ENCODE measurements around the gene KLHL3. TPM values are rescaled to one million over a fixed set of nuclear protein-coding genes. Genes with fewer than 3 reads are reported as not detected.

KLHL3 gene
- total RNA-seq, 3 donors from 2014 or later = 4.2 to 6.7 (median 5.4) TPM

GRCh38 chr5:137656558-137656957 is 79.3 kb downstream of the KLHL3 start:
- H3K9me3 ChIP-seq = no peaks in the 10 kb centered on the region
- ATAC-seq (no peak), DNase-seq (no peak)
- no peaks in the 10 kb centered on the region for H3K36me3 ChIP-seq (ENCODE audit: low read depth)
- no peak overlapping the region for H3K4me3 ChIP-seq
- TF ChIP-seq CTCF (IDR thresholded peaks at IDR 0.05) = no peak
- H3K4me1 ChIP-seq (ENCODE audit: low read depth) = no peaks in the 10 kb centered on the region
- intact Hi-C loops (cut with DNase I, micrococcal nuclease) = loop anchor here in 1 of 2 donors (10.0 kb wide), 1 partner anchor 78 kb away; the partner anchor contains the start of gene KLHL3

- ATAC-seq = no peak
- intact Hi-C loops (cut with DNase I, micrococcal nuclease) = loop anchor here in 1 of 2 donors (10.0 kb wide), 1 partner anchor 84 kb away; the partner anchor contains the start of gene KLHL3
- Histone ChIP-seq H3K4me3 (no peak overlapping the region), H3K36me3 (ENCODE audit: low read depth) (no peaks in the 10 kb centered on the region), H3K9me3 (no peaks in the 10 kb centered on the region), H3K4me1 (ENCODE audit: low read depth) (no peaks in the 10 kb centered on the region)
- no peak for TF ChIP-seq CTCF (IDR thresholded peaks at IDR 0.05)
- no peak for DNase-seq
These were observed 84.9 kb downstream of the KLHL3 start for GRCh38 chr5:137651022-137651421.

- Histone ChIP-seq H3K36me3 (ENCODE audit: low read depth) (no peaks in the 10 kb centered on the region), H3K4me3 (no peak overlapping the region), H3K4me1 (ENCODE audit: low read depth) (no peaks in the 10 kb centered on the region), H3K9me3 (no peaks in the 10 kb centered on the region)
- TF ChIP-seq CTCF (IDR thresholded peaks at IDR 0.05) = no peak
- no peak for ATAC-seq
- peak in 1 of 3 donors; percentile 11 for DNase-seq
- intact Hi-C loops (cut with DNase I, micrococcal nuclease) = no loop called here
These were observed 86.5 kb downstream of the KLHL3 start for GRCh38 chr5:137649228-137649935.

DNA sequence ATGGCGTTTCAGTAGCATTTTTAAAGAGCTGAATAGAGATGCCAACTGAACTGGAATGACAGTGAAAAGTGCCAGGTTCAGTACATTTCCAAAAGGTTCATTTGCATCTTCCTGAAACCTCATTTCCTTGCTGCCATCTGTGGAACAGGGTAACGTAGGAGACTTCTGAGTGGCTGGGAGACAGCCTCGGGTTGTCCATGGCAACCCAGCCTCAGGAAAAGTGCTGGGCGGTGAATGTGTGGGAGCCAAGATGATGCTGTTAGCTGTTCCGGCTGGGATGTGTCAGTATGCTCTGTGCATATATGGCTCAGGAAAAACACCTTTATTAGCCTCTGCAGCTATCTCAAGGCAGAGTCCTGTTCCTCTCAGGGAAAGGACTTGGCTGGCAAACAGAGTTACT is 87.5 kb downstream of the KLHL3 start:
- H3K36me3 ChIP-seq (ENCODE audit: low read depth) = no peaks in the 10 kb centered on the region
- TF ChIP-seq CTCF (IDR thresholded peaks at IDR 0.05) = no peak
- no peak overlapping the region for H3K4me3 ChIP-seq
- H3K4me1 ChIP-seq (ENCODE audit: low read depth) = no peaks in the 10 kb centered on the region
- intact Hi-C loops (cut with DNase I, micrococcal nuclease) = no loop called here
- no peaks in the 10 kb centered on the region for H3K9me3 ChIP-seq
- DNase-seq (no peak), ATAC-seq (no peak)

DNA sequence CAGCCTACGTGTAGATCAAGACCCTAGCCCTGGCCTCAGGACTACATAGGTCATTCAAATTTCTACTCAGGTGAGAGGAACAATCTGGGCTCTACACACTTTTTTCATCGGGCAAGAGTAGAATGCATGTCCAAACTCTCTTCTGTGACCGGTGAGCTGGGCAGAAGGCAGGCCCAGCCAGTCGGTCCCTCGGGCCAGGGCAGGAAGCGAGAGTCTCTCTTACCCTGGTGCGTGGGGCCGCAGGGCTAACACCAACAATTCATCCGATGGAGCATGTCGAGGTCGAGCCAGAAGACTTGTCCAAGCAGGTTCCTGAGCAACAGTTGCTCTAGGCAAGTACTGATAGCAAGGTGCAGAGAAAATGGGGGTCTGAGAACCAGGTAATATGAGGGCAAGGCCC is 88.5 kb downstream of the KLHL3 start:
- Histone ChIP-seq H3K9me3 (no peaks in the 10 kb centered on the region), H3K36me3 (ENCODE audit: low read depth) (no peaks in the 10 kb centered on the region), H3K4me3 (no peak overlapping the region), H3K4me1 (ENCODE audit: low read depth) (no peaks in the 10 kb centered on the region)
- ATAC-seq (no peak), DNase-seq (no peak)
- intact Hi-C loops (cut with DNase I, micrococcal nuclease) = no loop called here
- TF ChIP-seq CTCF (IDR thresholded peaks at IDR 0.05) = no peak

All from mucosa of descending colon (tissue), 3 donors.